Suprapubic skin (tissue), 4 donors: ENCODE data around the gene FREY1. TPM values are rescaled to one million over a fixed set of nuclear protein-coding genes. Genes with fewer than 3 reads are reported as not detected.
"Not testable (repeated sequence)": the region's sequence is repeated elsewhere in the genome, so short reads cannot be mapped to it uniquely, and the experiment has no call there.

Experiments used
- DNase-seq, 2 donors: peaks; one replicate each; pipeline ENCODE4 v3.0.0-alpha.2; 2019; ENCODE audit warnings: low spot score in 2 of 2
- H3K27ac ChIP-seq: fragments of 200-600 bp; sonication (generic); one replicate; pipeline ENCODE4 v1.5.1; 2019
- H3K27me3 ChIP-seq: fragments of 200-600 bp; sonication (generic); one replicate; pipeline ENCODE4 v1.5.1; 2019
- H3K36me3 ChIP-seq: fragments of 200-600 bp; sonication (generic); one replicate; pipeline ENCODE4 v1.5.1; 2019
- H3K4me1 ChIP-seq: fragments of 200-600 bp; sonication (generic); one replicate; pipeline ENCODE4 v1.5.1; 2019
- H3K4me3 ChIP-seq: fragments of 200-600 bp; sonication (generic); one replicate; pipeline ENCODE4 v1.5.1; 2019; ENCODE audit warnings: mild to moderate bottlenecking
- H3K9me3 ChIP-seq: fragments of 200-600 bp; sonication (generic); one replicate; pipeline ENCODE4 v1.5.1; 2019
- CTCF ChIP-seq, 2 donors: fragments of 200-600 bp in 1 of 2; fragments of 450-650 bp in 1 of 2; sonication (generic) in 1 of 2; IDR thresholded peaks; one replicate each; pipeline ENCODE4 v1.5.1; 2016 to 2019; ENCODE audit warnings: antibody characterized with exemption in 2 of 2, mild to moderate bottlenecking in 1 of 2, moderate library complexity in 1 of 2
- EP300 ChIP-seq: sonication (generic); formaldehyde crosslinking; IDR thresholded peaks from one replicate; pipeline ENCODE4 v1.6.1; 2017; ENCODE audit warnings: antibody characterized with exemption
- POLR2A ChIP-seq, 2 donors: fragments of 450-650 bp; IDR thresholded peaks; one replicate each; pipeline ENCODE4 v1.6.1; 2017; ENCODE audit warnings: antibody characterized with exemption in 2 of 2, mild to moderate bottlenecking in 2 of 2, moderate library complexity in 2 of 2
- POLR2AphosphoS5 ChIP-seq, 3 donors: sonication (generic); formaldehyde crosslinking; IDR thresholded peaks; one replicate each; pipeline ENCODE4 v1.6.1; 2017; ENCODE audit warnings: antibody characterized with exemption in 3 of 3
- WGBS: methylation state at CpG from one replicate; pipeline ENCODE4 v1.1.5; 2018; 5-methylcytosine and 5-hydroxymethylcytosine counted together
- total RNA-seq, 4 donors: library from RNA; depleted of rRNA; stranded (reverse); fragments of >200 nt; gene quantifications; one replicate each; pipeline ENCODE4 v1.1.0, GENCODE V29; 2016

Gene FREY1
- total RNA-seq, 4 donors from 2014 or later = 1.7 to 3.7 (median 1.7) TPM; not detected in 1

DNA sequence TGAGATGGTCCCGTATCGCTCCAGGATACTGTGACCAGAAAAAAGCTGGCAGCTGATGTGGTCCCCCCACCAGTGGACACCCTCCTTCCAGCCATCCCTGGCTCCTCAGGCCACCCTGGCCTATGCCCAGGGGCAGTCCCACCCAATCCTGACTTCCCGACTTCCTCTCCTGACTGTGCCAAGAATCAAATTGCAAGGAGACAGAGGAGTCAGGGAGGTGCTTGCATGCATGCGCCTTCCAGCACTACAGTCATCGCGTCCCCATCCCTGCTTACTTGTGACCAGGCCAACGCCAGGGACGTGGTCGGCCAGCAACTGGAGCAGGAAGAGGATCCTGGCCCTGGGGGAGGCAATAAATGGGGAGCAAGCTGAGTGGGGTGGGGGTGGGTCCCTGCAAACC is 3.6 kb upstream of the FREY1 start:
- Histone ChIP-seq H3K4me3 (no peak overlapping the region), H3K4me1 (peaks cover 18% of the 10 kb centered on the region), H3K9me3 (no peaks in the 10 kb centered on the region), H3K27ac (no peak overlapping the region), H3K36me3 (peaks cover 67% of the 10 kb centered on the region), H3K27me3 (no peaks in the 10 kb centered on the region)
- 70% methylated on average over 7 of the region's 9 CpGs for WGBS
- no peak for TF ChIP-seq POLR2AphosphoS5 (IDR thresholded peaks at IDR 0.05)
- TF ChIP-seq EP300 = no peak
- no peak for TF ChIP-seq CTCF (IDR thresholded peaks at IDR 0.05)
- no peak for TF ChIP-seq POLR2A (IDR thresholded peaks at IDR 0.05)
- no peak for DNase-seq

DNA sequence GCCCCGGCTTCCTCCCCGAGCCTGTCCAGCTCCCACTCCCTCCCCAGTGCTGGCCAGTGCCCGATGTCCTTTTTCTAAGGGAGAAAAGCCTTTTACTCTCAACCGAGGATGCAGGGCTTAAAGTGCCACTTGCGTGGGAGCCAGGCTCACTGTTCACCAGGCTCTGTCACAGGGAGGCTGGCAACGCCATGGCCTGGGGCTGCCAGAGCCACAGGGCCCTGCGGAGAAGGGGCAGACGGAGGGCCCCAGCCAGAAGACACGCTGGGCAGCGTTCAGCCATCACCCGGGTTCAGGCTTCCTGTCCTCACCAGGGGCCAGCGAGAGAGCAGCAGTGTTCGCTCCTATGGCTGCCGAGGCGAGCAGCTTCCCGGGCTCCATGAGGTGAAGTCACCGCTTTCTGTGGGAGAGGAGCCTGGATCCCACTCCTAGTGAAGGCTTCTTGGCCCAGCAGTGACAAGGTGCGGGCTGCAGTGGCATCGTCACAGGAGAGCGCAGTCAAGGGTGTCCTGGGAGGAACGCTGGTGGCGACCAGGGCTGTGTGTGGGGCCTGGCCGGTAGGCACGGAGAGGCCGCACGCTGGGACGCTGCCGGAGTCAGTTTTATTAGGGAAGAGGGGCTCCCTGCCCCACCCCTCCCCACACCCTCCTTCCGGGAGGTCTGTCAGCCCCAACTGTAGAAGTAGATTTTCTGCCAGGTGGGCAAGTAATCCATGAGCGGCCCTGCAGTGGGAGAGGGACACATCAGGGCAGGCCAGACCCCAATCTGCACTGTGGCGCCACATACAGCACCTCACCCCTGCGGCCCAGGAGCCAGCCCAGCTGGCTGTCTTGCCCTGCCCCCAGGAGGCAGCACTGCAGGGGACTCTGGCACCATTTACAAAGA is 2.8 kb upstream of the FREY1 start:
- H3K36me3 ChIP-seq = peaks cover 59% of the 10 kb centered on the region
- H3K4me1 ChIP-seq = peaks cover 18% of the 10 kb centered on the region
- H3K27me3 ChIP-seq = no peaks in the 10 kb centered on the region
- H3K27ac ChIP-seq = no peak overlapping the region
- H3K4me3 ChIP-seq = no peak overlapping the region
- DNase-seq = no peak
- WGBS = 89% methylated on average over 14 of the region's 32 CpGs
- no peaks in the 10 kb centered on the region for H3K9me3 ChIP-seq
- no peak for TF ChIP-seq POLR2A (IDR thresholded peaks at IDR 0.05)
- no peak for TF ChIP-seq POLR2AphosphoS5 (IDR thresholded peaks at IDR 0.05)
- no peak for TF ChIP-seq EP300
- no peak for TF ChIP-seq CTCF (IDR thresholded peaks at IDR 0.05)

DNA sequence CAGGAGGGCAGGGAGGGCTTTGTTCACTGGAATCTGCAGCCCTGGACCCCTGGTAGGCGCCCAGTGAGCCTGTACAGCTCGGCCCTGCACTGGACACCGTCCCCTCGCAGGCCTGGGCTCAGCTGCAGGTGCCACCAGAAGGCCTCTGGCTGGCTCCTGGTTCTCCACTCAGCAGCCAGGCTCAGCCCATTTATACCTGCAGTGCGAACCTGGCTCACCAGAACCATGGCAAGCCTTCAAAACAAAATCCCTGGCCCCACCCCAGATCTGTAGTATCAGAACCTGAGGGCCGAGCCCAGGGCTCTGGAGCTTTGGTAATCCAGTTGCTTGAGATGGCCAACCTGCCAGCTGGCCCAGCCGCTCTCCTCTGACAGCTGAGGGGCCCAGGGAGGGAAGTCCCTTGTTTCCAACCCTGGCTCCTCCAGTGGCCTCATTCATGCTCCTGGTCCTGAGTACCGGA is 870 bp upstream of the FREY1 start:
- H3K9me3 ChIP-seq = no peaks in the 10 kb centered on the region
- H3K27me3 ChIP-seq = no peaks in the 10 kb centered on the region
- H3K36me3 ChIP-seq = peaks cover 48% of the 10 kb centered on the region
- no peak overlapping the region for H3K27ac ChIP-seq
- no peak overlapping the region for H3K4me3 ChIP-seq
- peaks cover 18% of the 10 kb centered on the region for H3K4me1 ChIP-seq
- 20% methylated on average over 1 of the region's 8 CpGs for WGBS
- TF ChIP-seq EP300 (no peak), POLR2A (IDR thresholded peaks at IDR 0.05) (no peak), CTCF (IDR thresholded peaks at IDR 0.05) (no peak)
- no peak for DNase-seq

GRCh38 chr11:45906096-45906682 is 882 bp downstream of the FREY1 start:
- H3K27me3 ChIP-seq = no peaks in the 10 kb centered on the region
- H3K36me3 ChIP-seq = peaks cover 31% of the 10 kb centered on the region
- 80% methylated on average over 13 of the region's 19 CpGs for WGBS
- H3K9me3 ChIP-seq = no peaks in the 10 kb centered on the region
- no peak for TF ChIP-seq POLR2A (IDR thresholded peaks at IDR 0.05)
- TF ChIP-seq EP300 = no peak
- no peak for TF ChIP-seq POLR2AphosphoS5 (IDR thresholded peaks at IDR 0.05)
- no peak for TF ChIP-seq CTCF (IDR thresholded peaks at IDR 0.05)
- H3K27ac ChIP-seq = no peak overlapping the region
- no peak for DNase-seq
- H3K4me1 ChIP-seq = peaks cover 18% of the 10 kb centered on the region
- H3K4me3 ChIP-seq = no peak overlapping the region

DNA sequence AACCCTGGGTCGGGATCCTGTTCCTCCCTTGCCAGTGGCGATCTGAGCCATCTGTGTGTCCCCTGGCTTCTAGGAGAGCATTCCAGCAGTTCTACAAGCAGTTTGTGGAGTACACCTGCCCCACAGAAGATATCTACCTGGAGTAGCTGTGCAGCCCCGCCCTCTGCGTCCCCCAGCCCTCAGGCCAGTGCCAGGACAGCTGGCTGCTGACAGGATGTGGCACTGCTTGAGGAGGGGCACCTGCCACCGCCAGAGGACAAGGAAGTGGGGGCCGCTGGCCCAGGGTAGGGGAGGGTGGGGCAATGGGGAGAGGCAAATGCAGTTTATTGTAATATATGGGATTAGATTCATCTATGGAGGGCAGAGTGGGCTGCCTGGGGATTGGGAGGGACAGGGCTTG is 1.5 kb downstream of the FREY1 start:
- not testable (repeated sequence) for H3K27ac ChIP-seq, H3K9me3 ChIP-seq, DNase-seq, H3K4me3 ChIP-seq, H3K27me3 ChIP-seq
- WGBS = 63% methylated on average over 4 of the region's 6 CpGs
- Histone ChIP-seq H3K36me3 (peaks cover 25% of the 10 kb centered on the region), H3K4me1 (peaks cover 24% of the 10 kb centered on the region)
